ENCODE results near the gene RPL38.

RPL38 gene

DNA sequence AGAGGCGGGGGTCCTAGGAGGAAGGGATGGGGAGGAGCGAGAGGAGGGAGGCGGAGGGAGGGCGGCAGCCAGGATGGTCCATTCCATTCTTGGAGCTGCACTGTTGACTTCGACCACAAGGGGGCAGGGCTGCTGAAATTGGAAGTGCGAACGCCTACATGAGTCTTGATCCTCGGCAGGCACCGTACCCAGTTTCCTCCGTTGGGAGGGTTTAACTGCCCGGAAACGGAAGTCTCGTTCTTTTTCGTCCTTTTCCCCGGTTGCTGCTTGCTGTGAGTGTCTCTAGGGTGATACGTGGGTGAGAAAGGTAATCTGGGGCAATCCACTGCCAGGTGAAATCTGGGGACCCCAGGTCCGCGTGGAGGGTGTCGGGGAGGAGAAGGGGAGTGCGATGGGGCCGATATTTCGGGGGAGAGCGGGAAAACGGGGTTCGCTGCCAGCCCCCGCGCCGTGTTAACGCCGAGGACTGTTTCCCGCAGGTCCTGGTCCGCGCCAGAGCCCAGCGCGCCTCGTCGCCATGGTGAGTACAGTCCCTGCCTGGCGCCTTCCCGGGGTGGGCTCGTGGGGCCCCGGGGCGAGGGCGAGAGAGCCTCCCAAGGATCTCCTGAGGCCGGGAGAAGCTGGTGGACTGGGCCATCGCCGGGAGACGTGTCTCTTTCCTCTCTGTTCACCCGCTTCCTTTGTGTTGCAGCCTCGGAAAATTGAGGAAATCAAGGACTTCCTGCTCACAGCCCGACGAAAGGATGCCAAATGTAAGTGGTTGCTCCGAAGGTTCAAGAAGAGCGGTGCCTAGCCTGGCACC lies at the start of gene RPL38:
RPL38 (plus strand) TSS at position 240 of the 802 bp plus-strand sequence; CDS start at position 518, 278 bp downstream.
- DNase-seq: peak; percentile 96

DNA sequence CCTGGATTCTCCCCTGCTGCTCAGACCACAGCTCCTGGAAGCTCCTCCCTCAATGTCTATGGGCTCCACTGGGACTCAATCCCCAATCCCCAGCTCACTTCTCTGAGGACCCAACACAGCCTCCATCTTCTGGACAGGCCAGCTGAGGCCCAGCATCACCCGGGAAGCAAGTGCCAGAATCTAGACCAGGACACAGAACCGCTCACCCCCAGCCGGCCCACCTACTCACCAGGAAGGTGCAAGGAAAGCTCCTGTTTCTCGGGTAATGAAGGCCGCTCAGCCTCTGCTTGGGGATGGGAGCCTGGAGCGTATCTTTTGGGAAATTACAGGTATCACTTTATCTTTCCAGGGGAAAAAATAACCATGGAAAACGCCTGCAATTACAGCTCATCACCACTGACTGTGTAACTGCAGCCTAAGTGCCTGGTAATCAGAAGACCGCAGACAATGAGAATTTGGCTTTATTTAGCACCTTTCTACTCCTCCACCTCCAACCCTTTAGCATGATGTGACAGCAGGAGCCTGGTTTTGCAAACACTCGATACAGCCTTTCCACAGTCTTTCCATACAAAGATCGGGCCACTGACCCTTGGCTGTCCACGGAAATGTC lies 49.6 kb upstream of the RPL38 start:
- no peak for DNase-seq

DNA sequence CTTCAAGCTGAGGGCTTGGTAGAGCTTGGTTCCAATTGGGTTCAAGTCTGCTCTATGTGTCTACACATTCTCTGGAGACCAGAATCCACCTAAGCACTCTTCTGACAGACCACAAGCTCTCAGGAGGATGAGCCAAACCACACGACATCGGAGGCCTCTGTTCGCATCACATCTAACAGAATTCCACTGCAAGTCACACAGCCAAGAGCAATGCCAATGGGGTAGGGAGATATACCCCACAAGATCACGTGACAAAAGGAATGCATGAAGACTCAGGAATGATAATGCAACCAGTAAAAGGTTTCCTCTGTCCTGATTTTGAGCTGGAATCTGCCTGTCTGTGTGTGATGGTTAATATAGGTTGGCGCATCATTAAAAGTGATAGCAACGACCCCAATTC lies 46.6 kb upstream of the RPL38 start:
- no peak for DNase-seq

DNA sequence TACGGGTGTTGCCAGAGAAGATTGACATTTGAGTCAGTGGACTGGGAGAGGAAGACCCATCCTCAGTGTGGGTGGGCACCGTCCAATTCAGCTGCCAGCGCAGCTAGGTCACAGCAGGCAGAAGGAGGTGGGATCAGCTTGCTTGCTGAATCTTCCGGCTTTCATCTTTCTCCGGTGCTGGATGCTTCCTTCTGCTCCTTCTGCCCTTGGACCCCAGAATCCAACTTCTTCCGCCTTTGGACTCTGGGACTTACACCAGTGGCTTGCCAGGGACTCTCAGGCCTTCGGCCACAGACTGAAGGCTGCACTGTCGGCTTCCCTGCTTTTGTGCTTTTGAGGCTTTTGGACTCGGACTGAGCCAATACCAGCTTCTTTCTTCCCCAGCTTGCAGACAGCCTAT lies 46.1 kb upstream of the RPL38 start:
- DNase-seq: no peak

DNA sequence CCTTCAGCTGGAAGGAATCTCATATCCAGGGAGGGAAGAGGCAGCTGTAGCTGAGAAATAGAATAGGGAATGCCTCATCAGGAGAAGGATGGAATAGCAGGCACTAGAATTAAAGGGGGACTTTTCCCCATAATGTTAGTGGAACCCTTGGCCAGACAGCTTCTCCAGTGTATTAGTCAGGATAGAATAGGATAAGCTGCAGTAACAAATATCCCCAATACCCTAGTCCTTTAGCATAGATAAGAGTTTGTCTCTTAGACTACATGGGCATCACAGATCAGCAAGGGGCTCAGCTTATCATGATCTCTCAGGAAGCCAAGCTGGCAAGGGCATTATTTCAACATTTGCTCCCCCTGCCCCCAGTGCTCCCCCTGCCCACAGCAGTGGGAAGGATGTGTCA lies 44.7 kb upstream of the RPL38 start:
- no peak for DNase-seq

DNA sequence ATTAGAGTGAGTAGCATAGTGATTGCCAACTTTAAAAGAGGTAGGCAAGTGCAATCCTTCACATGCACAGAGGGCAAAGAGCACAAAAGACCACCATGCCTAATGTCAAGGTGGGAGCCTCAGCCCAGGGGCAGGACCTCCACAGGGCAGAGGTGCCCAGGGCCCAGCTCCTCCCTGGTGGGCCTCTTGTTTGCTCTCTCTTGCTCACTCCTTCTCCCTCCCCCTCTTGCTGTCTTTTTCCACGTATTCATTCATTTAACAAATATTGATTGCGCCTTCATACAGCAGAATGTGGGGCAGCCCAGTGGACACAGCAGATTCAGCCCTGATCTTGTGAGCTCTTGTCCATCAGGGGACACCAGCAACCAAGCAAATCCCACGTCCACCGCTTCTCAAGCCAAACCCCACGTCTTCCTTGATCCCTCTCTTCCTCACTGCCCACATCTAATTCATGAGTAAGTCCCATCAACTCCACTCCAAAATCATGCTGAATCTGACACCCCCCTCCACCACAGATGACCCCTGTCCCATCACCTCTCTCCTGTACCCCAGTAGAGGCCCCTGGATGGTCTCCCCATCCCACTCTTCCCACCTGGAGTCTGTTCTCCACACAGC lies 44.1 kb upstream of the RPL38 start:
- no peak for DNase-seq

DNA sequence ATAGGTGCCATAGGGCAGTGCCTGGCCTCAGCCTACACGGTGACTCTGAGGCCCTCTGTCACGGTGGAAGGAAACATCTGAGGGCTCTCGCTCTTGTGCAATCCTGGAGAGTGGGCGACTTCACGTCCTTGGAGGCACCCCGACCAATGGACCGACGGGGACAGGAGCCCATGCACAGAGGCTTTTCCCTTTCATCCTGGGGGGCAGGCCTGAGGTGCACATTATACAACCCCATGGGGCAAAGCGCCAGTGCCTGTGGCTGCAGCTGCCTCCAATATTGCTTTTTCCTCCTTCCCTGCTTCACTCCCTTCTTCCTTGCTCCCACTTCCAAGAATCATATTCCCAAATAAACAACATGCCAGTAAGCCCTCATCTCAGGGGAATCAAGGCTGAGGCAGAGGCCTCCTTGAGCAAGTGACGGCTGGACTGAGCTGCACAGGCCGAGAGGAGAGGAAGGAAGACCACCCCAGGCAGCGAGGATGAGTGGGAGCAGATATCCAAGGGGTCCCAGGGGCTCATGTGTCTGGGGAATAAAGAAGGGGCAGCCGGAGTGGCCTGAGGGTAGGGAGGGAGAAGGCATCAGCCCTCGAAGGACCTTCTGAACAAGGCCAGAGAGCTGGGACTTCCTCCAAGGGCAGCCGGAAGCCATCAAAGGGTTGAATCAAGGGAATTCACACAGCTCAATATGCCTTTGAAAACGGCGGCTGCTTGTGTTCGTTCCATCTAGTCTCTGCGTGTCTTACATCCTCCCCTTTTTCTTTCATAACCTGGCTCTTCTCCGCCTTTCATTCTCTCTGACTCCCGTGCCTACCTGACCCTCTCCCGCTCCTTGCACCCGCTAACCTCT lies 42.6 kb upstream of the RPL38 start:
- DNase-seq: no peak

DNA sequence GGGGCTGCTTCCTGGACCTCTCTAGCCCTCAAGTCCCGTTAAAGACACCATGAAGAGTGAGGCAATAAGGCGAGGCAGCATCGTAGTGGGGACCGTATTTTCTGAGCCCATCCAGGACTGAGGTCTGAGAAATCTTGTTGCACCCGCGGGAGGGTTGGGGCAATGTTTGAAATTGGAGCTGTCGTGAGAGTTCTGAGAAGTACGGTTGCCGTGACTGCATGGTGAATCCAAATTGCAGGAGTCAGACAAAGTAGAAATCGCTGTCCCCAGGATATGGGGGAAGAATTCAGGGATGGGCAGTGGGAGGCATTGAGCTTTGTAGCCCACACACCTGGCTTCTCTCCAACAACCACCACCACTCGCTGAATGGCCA lies 42.0 kb upstream of the RPL38 start:
- DNase-seq: no peak

DNA sequence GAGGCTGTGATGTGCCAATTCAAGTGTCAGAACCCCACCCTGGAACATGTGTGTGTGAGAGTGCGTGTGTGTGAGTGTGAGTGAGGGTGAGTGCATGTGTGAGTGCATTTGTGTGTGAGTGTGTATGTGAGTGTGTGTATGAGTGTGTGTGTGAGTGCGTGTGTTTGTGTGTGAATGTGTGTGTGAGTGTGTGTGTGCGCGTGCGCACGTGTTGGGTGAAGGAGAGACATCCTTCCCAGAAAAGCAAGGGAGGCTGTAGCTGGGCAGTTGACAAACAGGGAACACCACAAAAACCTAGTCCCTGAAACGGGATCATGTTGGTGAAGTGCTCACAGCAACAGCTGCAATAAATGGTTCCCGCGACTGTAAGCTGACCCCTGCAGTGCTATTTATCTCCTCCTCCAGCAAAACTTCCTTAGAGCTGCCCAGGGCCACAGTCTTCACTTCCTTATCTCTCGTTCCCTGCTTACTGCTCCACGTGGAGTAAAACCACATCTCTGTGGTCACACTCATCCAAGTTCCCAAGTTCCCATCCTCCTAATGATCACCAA lies 40.1 kb upstream of the RPL38 start:
- no peak for DNase-seq

DNA sequence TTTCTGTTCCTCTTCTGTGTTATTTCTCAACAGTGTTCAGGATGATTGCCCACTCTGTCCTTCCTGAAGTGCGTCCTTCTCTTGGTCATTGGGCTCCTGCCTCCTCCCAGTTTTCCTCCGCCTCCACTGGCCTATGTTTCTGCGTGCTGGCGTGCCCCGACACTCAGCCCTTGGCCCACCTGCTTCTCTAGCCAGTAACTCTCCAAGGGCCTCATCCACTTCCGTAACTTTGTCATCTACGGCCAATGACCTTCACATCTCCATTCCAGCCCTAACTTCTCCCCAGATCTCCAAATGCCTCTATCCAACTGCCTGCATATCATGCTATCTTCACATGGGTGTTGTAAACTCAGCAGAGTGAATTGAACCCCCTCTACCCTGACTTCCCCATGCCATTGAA lies 39.6 kb upstream of the RPL38 start:
- DNase-seq: no peak

DNA sequence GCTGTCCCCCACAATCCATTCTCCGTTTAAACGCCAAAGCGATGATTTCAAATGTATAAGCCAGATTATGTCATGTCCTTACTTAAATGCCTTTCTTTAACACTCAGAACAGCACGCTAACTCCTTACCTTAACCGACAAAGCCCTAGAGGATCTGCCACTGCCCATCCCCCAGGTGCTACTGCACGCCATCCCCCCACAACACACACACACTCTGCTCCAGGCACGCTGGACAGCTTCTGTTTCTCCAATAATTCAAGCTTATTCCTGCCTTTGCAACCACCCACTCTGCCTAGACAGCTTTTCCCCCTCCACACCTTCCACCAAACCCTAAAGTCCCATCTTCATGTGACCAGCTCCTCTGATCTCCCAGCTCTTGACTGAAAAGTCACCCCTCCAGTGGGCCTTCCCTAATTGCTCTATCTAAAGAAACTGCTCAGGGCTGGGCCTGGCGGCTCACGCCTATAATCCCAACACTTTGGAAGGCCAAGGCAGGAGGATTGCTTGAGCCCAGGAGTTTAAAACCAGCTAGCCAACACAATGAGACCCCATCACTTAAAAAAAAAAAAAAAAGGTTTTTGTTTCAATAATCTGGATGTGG lies 38.9 kb upstream of the RPL38 start:
- no peak for DNase-seq

DNA sequence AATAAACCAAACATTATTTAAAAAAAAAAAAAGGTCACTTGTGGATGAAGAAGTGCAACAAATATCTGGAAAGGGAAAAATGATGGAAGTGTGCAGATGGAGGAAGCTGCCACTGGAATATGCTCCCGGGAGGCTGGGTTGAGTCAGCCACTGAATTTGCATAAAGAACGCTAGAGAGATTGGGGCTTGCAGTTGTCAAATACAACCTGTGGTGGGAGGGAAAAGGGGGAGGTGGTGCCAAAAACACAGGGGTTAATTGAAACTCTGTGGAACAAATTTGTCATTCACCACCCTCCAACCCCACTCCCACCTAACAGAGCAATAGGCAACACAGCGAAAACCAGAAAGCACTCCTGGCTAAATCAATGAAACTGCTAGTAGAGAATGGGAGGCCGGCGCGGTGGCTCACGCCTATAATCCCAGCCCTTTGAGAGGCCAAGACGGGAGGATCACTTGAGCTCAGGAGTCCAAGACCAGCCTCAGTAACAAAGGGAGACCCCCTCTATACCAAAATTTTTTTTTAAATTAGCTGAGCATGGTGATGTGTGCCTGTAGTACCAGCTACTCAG lies 37.6 kb upstream of the RPL38 start:
- DNase-seq: no peak

DNA sequence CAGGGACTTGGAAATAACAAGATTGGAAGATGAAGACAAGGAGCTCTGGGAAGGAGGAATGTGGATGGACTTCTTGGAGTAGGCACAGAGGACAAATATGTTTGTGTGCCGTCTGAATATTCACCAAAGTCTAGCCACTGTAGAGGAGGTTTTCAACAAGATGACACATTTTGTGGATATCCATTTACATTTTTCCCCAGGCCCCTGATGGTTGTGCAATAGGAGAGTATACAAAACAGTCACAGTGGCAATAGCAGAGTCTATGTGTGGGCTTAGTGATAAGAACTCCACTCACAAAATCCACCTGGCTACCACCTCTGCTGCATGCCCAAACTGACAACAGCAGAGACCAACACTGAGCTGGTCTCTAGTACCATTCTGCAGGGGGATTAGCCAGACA lies 32.6 kb upstream of the RPL38 start:
- no peak for DNase-seq

DNA sequence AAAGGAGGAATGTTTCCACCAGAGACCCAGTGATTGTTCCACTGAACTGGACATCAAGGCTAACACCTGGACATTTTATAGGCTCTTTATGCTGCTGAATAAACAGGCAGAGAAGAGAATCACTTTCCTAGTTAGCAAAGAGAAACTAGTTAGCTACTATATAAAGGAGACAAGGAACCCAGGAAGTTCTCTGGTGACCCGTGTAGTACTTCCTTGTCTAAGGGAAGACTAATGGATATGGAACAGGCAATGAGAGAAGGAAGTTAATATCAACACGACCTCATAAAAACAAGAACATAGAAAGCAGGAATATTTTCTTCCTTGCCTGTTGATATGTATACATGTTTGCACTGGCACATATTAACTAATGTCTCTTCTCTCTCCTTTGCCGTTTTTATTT lies 30.8 kb upstream of the RPL38 start:
- DNase-seq: no peak

DNA sequence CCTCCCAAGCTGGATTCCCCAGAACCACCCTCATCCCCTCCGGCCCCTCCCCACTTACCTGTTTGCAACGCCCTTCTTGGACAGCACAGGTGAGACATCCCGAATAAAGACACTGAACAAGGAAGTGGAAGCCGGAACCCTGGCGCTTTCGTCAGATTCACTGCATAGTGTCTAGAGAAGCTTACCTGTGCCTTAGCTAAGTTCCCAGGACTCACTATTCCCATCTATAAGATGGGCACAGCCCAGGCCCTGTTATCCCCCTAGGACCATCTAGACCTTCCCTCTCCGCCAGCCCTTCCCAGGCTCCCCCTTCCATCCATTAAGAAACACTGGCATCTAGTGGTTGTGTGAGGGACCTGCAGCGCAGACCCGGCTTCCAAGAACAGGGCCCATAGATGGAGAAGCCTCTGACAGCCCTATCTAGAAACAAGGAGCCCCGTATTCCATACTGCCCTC lies 26.9 kb upstream of the RPL38 start:
- peak; percentile 77 for DNase-seq

DNA sequence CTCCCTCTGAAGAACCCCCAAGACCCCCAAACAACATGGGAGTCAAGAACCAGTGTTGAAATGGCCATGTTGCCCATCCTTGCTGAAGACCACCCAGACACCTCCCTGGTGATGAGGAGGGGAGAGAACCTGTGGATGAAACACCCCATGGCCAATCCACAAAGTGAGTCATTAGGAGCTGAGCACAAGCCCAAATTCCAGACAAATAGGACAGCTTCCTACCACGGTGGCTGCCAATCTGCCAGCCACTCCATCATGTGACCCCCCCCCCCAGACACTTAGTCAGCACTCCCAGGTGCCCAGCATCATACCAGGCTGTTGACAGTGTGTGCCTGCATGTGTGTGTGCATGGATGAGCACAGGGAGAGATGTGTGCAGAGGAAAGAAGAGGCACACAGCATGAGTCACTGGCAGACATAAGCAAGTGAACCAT lies 26.4 kb upstream of the RPL38 start:
- DNase-seq: no peak

DNA sequence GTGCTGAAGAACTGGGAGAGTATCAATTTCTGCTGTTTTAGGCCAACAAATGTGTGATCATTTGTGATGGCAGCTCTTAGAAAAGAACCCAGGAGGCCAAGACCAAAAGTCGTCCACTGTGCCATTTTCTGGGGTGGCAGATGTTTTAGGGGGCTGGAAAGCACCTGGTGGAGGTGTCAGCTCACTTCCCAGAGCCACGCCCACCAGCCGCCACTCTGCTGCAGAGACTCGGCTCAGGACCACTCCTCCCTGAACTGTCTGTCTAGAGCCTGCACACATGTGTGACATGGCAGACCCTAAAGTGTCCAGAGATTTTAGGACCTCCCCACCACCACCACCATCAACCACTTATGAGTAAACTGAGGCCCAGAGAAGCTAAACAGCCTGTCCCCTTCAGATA lies 23.9 kb upstream of the RPL38 start:
- DNase-seq: no peak

DNA sequence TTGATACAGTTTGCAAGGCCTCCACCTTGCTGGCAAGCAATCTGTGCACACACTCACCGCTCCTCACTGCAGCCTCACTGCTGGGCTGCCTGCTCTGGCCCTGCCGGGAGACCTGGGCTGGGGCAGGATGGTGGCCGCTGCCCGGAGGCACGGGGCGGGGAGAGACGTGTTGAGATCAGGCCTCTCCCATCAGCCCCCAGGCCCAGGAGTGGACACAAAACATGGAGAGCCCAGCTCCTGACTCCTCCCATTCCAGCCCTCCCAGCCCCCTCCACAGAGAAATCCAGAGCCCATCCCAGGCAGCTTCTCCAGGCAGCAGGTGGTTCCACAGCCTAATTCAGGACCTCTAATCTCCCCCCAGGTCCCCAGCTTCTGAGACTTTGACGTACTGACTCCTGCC lies 23.1 kb upstream of the RPL38 start:
- DNase-seq: no peak

DNA sequence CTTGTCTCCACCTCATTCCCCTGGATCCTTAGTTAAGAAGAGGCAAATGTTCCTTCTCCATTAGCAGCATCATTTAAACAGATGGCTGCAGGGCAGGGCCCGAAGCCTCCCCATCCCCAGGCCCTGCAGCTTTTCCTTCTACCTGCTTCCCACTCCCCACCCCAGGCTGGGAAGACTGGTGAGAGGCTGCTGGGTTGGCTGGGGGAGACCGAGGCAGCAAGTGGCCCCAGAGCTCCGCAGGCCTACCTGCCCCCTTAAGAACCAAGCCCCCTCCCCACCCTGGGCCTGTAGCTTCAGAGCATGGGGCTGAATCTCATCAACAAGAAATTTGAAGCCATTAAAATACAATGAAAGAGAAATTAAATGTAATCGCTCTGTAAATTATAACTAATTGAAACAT lies 22.1 kb upstream of the RPL38 start:
- DNase-seq: no peak

DNA sequence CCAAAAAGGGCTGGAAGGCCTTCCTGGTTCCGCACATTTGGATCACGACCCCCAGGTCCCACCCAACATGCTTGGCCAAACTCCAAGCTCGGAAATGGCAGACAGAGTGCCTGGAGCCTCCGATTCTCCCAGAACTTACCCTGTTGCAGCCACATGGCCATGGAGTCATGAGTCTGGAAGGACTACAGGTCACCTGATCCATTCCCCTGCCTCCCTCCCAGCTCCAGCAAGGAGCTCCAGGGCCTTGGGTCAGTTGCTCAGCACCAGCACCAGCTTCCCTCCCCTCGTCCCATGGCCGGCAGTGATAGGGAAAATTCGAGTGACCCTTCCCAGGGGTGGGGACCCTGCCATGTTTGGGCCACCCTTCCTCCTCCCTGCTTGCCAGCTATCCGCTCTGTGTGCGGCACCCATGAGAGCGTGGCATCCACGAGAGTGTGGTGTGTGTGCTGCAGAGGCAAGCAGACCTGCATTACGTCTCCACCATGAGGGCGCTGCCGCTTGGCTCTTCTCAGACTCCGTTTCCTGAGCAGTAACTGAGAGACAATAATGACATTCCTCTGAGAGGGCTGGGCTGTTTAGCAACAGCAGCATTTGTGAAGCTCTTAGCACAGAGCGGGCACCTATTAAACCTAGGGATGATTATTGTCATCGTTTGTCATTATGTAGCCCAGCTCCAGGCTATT lies 21.3 kb upstream of the RPL38 start:
- DNase-seq: peak; percentile 24

DNA sequence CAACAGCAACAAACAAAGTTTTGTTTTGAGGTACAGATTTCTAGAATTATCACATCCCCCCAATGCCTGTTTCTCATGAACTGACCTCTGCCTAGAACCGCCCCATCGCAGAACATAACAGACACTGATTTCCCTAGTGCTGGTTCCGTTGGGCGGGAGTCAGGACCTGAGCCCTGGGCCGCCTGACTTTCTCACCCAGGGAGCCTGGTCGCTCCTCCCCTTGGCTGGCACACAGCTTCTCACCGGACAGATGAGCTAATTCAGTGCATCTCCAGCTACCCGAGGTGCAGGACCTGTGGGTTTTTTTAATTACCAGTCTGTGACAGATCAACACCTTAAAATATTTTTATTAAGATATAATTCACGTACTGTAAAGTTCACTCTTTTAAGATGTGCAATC lies 20.1 kb upstream of the RPL38 start:
- DNase-seq: no peak
